ENCODE data around the gene SERTAD1.
"Not testable (repeated sequence)": the region's sequence is repeated elsewhere in the genome, so short reads cannot be mapped to it uniquely, and the experiment has no call there.

SERTAD1 gene, protein sequence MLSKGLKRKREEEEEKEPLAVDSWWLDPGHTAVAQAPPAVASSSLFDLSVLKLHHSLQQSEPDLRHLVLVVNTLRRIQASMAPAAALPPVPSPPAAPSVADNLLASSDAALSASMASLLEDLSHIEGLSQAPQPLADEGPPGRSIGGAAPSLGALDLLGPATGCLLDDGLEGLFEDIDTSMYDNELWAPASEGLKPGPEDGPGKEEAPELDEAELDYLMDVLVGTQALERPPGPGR

GRCh38 chr19:40425450-40426287, at the start of gene SERTAD1:
Gene SERTAD1 (minus strand): TSS chr19:40425992. CDS start chr19:40423546, 2,446 bp downstream.
- peak; percentile 99 for DNase-seq

DNA sequence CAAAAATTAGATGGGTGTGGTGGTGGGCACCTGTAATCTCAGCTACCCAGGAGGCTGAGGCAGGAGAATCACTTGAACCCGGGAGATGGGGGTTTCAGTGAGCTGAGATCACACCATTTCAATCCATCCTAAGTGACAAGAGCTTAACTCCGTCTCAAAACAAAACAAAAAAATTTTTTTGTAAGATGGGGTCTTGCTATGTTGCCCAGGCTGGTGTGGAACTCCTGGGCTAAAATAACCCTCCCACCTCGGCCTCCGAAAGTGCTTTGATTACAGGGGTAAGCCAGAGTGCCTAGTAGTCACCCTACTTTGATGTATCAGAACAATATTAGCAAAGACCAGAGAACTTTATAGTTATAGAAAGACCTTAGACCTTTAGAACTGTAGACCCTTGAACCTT, 48.9 kb upstream of the SERTAD1 start:
- DNase-seq, result no peak

GRCh38 chr19:40472516-40472915, 46.7 kb upstream of the SERTAD1 start:
- DNase-seq, result no peak

- no peak for DNase-seq
These were observed 45.3 kb upstream of the SERTAD1 start for GRCh38 chr19:40471111-40471510.

- DNase-seq, result no peak
These were observed 43.2 kb upstream of the SERTAD1 start for GRCh38 chr19:40469011-40469410.

DNA sequence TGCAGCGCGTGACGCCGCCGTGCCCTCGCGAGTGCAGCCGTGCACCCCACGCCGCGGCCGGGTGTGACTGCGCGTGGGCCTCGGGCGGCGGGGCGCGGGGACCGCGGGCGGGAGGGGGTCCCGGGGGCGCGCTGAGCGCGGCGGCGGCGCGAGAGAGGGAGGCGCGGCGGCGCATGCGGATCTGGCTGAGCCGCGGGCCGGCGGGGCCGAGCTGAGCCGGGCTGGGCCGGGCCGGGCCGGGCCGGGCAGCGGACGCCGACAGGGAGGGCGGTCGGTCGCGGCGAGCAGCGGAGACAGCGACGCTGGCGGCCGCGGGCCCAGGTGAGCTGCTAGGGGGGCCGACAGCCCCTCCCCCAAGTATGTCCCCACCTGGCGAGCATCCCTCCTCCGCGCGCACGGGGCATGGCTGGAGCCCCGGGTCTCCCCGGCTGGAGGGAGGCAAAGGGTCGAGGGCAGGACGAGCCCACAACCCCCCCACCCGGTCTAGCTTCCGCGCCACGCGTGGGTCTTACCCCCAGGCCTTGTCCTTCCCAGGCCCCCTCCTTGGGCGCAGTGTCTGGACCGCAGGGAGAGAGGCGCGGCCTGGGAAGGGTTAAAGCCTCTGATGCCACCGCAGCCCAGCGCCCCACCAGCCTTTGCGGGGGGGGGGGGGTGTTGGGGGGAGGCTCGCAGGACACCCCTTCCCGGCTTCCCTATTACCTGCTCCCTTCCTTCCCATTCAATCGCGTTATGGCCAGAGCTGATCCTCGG, 41.4 kb upstream of the SERTAD1 start, which contains the start of gene SPTBN4:
Gene SPTBN4 (plus strand): TSS at position 17 of the 750 bp plus-strand sequence. CDS start 5,621 bp downstream, outside the sequence.
- DNase-seq, result no peak

DNA sequence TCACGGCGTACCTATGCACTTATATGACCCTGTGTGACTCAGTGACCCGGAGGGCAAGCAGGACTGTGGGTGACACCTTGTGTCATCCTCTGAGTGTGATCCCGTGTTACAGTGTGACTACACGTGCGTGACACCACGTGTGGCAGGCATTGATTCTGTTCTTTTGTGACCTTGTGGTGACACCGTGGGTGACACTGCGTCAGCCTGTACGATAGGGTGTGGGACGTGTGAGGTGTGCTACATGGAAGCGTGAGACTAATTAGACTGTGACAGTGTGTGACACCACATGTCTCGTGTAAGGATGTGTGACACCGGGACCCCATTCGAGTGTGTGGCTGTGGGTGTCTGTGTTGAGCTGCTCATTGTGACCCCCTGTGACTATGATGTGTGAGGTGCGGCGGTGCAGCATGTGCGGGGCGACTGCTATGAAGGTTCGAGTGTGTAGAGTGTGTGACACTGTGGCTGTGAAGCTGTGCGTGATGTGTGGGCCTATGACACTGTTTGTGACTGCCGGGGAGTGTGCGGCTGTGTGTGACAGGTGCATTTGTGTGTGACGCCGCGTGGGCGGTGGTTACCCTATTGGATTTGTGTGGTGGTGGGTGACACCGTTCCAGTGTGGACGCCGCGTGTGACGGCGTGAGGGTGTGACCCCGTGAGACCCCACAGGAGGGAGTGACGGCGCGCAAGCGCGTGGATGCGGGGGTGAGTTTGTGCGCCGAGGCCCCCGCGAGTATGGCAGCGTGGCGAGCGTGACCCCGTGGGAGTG, 40.6 kb upstream of the SERTAD1 start:
- DNase-seq, result no peak

GRCh38 chr19:40465557-40466218, 39.9 kb upstream of the SERTAD1 start, which contains the start of gene BLVRB:
Gene BLVRB (minus strand): TSS chr19:40465745. CDS start chr19:40465688, 57 bp downstream.
- peak; percentile 95 for DNase-seq

- no peak for DNase-seq
These were observed 39.3 kb upstream of the SERTAD1 start for GRCh38 chr19:40465025-40465556.

DNA sequence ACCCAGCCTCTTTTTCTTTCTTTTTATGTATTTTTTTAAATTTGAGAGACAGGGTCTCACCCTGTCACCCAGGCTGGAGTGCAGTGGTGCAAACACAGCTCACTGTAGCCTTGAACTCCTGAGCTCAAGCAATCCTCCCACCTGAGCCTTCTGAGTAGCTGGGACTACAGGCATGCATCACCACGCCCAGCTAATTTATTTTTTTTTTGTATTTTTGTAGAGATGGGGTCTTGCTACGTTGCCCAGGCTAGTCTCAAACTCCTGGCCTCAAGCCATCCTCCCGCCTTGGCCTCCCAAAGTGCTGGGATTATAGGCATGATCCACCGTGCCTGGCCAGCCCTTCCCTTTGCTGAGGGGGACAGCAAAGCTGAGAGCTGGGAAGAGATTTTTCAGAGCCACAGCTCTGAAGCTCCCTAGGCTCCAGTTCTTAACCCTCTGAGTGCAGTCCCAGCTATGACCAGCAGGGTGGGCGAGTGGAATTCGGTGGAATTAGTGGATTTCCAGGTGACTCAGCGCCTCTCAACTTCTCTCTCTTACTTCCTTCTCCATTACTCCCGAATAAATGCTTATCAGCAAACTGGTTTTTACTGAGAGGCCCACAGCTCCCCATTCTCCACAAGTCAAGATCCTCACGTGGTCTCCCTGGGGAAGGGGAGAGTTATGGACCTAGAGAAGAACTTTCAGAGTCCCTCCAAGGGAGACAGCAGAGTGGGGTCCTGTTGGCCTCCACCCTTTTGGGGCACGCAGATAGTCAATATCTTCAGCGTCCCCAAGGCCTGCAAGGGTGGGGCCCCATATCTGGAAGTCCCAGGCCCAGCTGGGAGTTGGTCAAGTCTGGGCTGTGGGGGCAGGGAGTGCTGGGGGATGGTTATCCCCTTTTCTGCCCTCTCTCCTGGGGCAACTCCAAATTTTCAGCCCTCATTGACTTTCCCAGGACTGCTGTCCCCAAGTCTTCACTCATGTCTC, 38.5 kb upstream of the SERTAD1 start:
- peak; percentile 43 for DNase-seq

GRCh38 chr19:40463587-40464037, 37.8 kb upstream of the SERTAD1 start:
- DNase-seq, result not testable (repeated sequence)

GRCh38 chr19:40461669-40462221, 36.0 kb upstream of the SERTAD1 start:
- no peak for DNase-seq

- DNase-seq, result no peak
These were observed 34.4 kb upstream of the SERTAD1 start for GRCh38 chr19:40460185-40460584.

DNA sequence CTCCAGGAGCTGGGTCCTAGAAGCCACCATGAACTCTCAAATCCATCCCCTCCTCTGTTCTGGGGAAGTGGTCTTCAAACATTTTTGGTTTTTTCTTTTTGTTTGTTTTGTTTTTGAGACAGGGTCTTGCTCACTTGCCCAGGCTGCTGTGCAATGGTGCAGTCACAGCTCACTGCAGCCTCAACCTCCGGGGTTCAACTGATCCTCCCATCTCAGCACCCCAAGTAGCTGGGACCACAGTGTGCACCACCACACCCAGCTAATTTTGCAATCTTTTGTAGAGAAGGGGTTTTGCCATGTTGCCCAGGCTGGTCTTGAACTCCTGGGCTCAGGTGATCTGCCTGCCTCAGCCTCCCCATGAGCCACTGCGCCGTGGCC, 32.8 kb upstream of the SERTAD1 start:
- no peak for DNase-seq

DNA sequence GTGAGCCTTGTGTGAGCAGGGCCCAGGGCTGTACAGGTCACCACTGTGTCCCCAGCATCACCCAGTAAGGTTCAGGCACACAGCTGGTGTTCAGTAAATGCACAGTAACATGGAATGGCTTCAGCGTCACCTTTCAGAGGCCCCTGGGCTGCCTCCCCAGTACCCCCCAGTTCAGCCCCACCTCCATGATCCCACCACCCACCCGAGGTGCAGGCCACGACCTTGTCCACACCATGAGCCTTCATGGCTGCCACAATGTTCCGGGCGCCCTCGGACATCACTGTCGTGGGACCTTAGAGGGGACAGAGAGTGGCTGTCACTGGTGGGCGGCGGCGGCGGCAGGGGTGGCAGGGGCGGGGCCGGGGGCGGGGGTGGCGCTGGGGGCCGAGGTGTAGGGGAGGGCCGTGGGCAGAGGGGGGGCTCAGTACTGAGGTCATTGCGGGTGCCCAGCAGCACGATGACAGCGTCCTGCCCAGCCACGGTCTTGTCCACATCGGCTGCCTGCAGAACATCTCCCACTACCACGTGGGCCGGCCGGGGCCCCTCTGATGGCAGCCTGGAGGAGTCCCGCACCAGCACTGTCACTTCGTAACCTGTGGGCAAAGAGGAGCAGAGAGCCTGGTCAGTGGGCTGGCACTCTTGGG, 32.3 kb upstream of the SERTAD1 start:
- DNase-seq, result no peak

DNA sequence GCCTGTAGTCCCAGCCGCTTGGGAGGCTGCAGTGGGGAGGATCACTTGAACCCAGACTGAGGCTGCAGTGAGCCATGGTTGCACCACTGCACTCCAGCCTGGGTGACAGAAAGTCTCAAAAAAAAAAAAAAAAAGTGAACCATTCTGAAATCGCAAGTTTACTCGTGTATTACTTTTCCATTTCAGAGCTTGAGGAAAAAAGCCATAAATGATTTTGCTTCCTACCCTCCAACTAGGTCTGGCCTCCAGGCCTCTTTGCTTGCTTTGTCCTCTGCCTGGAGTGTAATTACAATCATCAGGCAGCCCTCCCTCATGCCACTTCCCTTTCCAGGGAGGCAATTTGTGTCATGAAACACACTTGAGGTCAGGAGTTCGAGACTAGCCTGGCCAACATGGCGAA, 31.3 kb upstream of the SERTAD1 start:
- DNase-seq, result no peak

GRCh38 chr19:40453943-40454342, 28.2 kb upstream of the SERTAD1 start:
- not testable (repeated sequence) for DNase-seq

- DNase-seq, result no peak
These were observed 27.5 kb upstream of the SERTAD1 start for GRCh38 chr19:40453151-40453735.

DNA sequence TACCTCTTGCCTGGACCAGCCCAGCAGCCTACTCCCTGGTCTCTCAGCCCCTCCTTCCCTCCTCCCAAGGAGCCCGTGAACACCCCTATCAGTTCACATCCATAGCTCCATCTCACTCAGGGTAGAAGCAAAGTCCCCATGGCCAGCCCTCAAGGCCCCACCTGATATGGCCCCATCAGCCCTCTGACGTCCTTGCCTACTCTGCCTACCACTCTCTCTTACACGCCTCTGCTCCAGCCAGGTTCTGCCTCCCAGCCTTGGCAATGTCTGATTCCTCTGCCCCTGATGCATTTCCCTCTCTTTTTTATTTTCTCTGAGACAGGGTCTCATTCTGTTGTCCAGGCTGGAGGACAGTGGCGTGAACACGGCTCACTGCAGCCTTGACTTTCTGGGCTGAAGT, 26.2 kb upstream of the SERTAD1 start:
- DNase-seq, result no peak
